Stimulated activated CD4-positive, alpha-beta T cell treated with anti-CD3 and anti-CD28 coated beads, TNF-alpha, amount 100 ng/mL, for 24 hours (primary cell): ENCODE results near the gene ACAN.

Experiments
- DNase-seq, 3 experiments: peaks; one replicate each; pipeline ENCODE4 v3.0.0-alpha.2; 2020; ENCODE audit warnings: low read depth in 3 of 3

Gene ACAN

GRCh38 chr15:88878720-88879184 is 75.5 kb downstream of the ACAN start:
- DNase-seq = peak in 1 of 3 experiments; percentile 33

DNA sequence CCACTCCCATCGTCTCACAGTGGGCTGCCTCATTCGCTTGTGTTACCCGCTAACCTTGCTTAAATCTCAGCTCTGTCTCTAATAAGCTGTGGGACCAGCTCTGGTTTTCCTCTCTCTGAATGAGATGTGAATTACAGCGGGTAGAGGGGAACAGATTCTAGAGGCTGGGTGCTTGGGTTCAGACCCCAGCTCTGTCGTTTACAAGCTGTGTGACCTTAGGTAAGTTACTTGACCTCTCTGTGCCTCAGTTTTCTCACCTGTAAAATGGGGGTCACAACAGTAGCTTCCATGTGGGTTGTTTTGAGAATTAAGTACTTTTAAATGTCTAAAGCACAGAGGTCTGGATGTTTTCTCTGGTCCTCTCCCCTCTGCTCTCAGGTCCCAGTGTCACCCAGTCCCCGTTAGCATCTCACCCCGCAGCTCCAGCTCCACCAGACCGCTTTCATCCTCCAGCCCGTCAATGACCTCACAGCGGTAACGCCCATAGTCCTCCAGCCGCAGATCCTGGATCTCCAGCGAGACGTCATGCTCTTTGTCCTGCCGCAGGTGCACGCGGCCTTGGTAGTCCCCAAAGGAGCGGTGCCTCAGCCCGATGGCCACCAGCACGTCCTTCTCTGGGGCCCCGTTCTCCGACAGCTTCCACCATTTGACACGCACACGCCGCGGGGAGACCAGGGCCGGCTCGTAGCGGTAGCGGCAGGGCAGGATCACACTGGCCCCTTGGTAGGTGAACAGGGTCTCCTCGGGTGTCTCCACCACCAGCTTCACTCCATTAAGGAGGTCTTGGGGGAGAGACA is 77.9 kb downstream of the ACAN start:
- no peak for DNase-seq

- no peak for DNase-seq
These were observed 78.5 kb downstream of the ACAN start for GRCh38 chr15:88881775-88882174.

DNA sequence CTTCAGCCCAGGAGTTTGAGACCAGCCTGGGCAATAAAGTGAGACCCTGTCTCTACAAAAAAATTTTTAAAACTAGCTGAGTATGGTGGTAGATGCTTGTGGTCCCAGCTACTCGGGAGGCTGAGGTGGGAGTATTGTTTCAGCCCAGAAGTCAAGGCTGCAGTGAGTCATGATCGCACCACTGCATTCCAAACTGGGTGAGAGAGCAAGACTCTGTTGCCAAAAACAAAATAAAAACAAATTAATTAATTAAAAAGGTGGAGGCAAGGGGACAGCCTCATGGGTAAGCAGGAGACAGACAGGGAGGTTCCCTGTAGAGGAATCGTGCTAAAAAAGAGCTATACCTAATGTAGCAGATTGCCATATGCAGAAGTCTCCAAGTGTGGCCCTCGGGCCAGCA is 79.5 kb downstream of the ACAN start:
- no peak for DNase-seq

DNA sequence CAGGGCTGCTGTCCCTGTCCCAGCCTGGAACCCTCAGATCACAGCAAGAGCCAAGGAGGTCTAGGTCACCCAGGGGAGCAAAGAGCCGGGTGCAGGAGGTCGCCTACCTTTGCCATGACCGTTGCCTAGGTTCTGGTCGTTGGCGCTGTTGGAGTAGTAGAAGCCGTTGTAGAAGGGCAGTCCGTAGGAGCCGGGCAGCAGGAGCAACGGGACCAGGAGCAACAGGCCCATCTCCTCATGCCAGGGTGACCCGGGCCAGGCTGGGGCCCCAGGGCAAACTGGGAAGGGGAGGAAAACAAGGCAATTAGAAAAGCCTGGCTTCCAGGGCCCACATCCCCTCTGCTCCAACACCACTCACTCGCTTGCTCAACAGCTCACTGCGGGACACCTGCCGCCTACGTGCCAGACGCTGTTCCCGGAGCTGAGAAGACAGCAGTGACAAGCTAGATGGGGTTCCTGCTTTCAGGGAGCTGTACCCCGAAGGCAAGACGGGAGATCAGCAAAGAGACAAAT is 83.9 kb downstream of the ACAN start:
- no peak for DNase-seq

DNA sequence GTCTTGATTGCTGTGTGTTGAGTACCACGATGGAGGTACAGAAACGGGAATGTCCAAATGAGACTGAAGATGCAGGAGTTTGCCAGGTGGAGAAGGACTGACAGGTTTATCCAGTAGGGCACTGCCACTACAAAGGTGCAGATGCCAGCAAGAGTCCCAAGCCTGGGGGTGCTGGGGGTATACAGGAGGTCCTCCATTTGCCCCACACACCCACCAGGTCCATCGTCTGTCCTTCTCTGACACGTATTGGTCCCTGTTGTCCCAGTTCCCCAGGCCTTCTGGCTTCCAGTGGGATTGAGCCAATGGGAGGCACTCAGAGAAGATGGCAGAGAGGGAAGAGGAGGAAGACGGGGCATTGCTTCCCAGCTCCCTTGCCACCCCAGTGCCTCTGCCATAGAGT is 85.5 kb downstream of the ACAN start:
- no peak for DNase-seq

GRCh38 chr15:88890495-88890894 is 87.3 kb downstream of the ACAN start:
- DNase-seq = no peak

- DNase-seq = no peak
These were observed 88.5 kb downstream of the ACAN start for GRCh38 chr15:88891540-88892254.

DNA sequence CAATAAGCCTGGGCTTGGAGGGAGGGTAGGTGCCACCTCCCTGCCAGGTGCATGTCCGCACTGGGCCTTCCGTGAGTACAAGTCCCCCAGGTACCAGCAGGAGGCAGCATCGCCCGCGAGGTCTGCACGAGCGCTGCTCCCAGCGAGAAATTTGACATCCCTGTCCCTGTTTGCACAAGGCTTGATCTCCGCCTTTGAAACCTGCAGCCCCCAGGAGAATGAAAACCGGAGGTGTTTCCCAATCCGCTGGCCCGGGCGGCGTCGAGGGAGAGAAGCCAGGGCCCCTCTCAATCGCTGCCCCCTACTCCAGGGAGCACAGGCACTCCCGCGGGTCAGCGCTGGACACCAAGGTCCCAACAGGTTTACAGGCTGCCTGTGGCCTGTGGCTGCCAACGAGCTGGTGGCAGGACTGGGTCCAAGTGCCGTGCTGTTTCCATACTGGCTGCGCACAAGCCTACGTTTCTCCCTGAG is 91.1 kb downstream of the ACAN start:
- peak; percentile 71 to 85 (median 71) for DNase-seq

DNA sequence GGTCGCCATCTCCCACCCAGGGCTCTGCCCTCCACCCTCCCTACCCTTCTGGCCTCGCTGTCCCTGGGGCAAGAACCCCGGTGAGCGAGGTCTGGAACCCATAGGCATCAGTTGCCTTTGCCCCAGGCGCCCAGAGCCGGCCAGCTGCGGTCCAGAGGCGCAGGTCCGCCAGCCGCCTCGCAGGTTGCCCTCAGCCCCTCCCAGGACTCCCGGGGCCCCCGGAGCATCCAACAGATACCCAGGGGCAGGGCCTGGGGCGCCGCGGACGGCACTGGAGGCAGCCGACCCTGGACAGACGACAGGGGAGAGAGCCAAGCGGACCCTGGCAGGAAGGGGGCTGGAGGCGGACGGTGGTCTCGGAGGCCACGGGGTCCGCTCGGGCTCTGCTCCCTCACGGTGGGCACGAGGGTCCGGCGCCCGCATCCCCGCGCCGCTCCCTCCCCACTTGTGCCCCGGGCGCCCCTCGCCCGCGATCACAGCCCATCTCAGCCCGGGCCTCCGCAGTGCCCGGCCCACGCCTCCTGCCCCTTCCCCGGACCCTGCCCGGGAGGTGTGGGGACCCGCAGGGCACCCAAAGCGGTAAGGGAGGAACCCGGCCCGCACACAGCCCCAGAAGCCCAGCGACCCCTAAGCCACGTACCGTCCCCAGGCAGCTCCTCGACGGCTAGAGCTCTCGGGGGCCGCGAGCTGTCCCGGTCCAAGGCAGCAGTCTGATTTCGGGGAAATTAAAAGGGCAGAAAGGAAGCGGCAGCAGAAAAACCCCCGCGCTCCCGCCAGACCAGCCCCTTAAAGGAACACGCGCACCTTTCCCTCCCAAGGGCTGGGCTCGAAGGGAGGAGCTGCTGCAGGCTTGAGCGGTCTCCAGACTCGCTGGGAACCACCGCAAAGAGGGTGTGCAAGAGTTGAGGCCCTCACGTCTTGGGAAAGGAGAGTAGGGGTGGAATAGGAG is 91.9 kb downstream of the ACAN start, which contains the start of gene HAPLN3:
Gene HAPLN3 (minus strand): TSS at position 726 of the 949 bp plus-strand sequence. CDS start 8,246 bp downstream, outside the sequence.
- peak; percentile 39 to 70 (median 42) for DNase-seq

DNA sequence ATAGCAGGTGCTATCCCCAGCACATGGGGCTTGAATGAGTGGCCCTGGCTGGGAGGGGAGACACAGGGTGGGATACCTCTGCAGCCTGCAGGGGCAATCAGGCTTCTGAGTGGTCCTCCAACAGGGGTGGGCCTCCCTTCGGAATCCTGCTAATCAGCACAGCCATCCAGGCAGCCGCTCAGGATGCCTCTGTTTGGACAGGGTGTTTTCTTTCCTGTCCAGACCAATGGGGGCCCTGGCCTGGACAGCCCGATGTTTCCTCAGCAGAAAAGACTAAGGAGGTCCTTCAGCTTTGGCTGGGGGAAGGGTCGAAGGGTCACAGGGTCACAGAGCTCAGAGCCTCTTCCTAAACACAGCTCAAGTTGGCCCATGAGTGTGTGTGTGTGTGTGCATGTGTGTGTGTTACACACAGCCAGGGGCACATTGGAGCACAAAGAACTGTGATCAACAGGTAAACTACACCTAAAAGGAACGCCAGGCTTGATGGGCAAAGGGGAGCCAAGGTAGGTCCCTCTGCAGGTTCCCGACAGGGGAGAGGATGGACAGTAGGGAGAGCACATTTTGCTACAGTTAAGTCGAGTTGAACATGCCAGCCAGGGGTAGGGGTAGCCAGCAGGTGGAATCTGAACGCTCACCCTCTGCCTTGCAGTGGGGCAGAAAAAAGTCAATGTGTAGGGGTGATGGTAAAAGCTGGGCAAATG is 93.2 kb downstream of the ACAN start:
- DNase-seq = no peak

GRCh38 chr15:88897142-88897455 is 93.9 kb downstream of the ACAN start:
- no peak for DNase-seq

- DNase-seq = peak; percentile 62 to 85 (median 69)
These were observed 94.4 kb downstream of the ACAN start for GRCh38 chr15:88897456-88898194.

- no peak for DNase-seq
These were observed 95.5 kb downstream of the ACAN start for GRCh38 chr15:88898736-88899135.

DNA sequence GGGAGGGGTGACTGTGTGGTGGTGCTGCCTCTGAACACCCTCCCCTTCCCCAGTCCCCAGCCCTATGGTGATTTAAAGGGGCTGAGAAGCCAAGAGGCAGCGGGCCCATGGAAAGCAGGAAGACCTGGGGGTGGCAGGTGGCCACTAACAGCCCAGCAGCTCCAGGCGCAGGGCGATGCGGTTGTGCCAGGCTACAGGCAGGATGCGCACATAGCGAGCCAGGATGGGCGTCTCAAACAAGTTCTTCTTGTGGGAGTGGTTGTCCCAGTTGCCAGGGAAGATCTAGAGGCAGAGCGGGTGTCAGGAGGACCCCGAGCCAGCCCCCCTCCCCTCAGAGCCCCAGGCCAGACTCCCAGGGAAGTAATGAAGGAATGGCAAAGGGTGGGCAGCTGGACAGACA is 96.0 kb downstream of the ACAN start:
- no peak for DNase-seq

DNA sequence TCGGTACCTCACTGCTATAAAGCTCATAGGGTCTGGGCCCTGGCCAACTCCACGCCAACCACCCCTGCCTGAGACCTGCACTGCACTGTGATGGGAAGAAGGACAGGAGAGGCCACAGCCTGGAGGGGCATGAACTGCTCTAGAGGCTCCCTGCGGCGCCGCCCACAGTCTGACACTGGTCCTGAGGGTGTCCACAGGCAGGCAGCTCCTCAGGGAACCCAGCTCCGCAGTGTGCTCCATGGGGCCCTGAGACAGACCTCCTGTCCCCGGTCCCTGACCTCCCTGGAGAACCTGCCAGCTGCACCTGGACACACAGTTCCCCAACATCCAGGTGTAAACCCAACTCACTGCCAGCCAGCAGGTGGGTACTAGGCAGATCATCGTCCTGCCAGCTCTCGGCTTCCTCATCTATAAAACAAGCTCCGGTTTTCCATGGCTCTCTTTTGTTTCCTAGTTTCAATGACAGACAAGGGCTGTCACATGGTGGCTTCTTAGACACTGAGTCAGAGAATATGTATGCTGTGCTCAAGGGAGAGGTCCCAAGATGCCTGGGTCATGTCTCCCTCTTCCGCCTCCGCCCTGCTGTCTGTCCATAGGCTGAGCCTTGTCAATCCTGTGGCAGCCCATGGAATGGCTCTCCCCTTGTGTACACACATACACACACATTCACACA is 97.2 kb downstream of the ACAN start:
- DNase-seq = no peak

GRCh38 chr15:88900982-88901418 is 97.8 kb downstream of the ACAN start:
- no peak for DNase-seq

DNA sequence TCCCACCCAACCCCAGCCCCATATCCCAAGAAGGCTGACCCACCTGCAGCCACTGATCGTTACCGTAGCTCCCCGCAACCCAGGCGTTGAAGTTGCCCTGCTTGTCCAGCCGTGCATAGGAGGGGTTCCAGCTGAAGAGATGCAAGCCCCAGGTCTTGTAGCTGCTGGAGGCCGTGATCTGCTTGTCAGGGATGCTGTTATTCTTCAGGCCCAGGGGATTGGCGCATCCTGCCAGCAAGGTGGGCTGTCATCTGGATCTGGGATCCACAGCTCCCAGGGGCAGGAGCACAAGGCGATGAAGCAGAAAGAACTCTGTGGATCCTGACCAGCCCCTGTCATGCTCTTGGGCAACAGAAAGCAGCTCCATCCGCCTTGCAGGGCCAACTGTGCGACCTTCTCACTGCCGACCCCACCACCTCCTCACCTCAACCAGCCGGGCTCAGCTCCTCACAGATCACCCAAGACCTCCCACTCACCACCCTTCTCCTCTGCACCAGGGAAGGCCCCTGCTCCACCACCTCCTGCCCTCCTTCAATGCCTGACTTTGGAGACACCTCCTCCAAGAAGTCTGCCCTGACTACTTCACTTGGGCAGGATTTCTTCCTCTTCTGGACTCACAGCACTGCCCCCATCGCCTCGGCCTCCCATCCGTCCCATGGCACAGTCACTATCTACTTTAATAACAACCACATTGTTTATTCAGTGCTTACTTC is 98.4 kb downstream of the ACAN start:
- no peak for DNase-seq

GRCh38 chr15:88902221-88902835 is 99.1 kb downstream of the ACAN start:
- no peak for DNase-seq
